ENCODE results near the gene KCNIP4.

Gene KCNIP4

GRCh38 chr4:21688596-21689265 is 259.8 kb downstream of the KCNIP4 start:
- DNase-seq (ENCODE audit: low spot score), result no peak

- DNase-seq (ENCODE audit: low spot score), result no peak
Observed at GRCh38 chr4:21685911-21686310, 262.7 kb downstream of the KCNIP4 start.

GRCh38 chr4:21680326-21680898 is 268.2 kb downstream of the KCNIP4 start:
- DNase-seq (ENCODE audit: low spot score), result no peak

GRCh38 chr4:21678711-21679110 is 269.9 kb downstream of the KCNIP4 start:
- no peak for DNase-seq (ENCODE audit: low spot score)

- DNase-seq (ENCODE audit: low spot score), result no peak
Observed at GRCh38 chr4:21677173-21677572, 271.4 kb downstream of the KCNIP4 start.

- no peak for DNase-seq (ENCODE audit: low spot score)
Observed at GRCh38 chr4:21664355-21664754, 284.2 kb downstream of the KCNIP4 start.

- no peak for DNase-seq (ENCODE audit: low spot score)
Observed at GRCh38 chr4:21656832-21657231, 291.7 kb downstream of the KCNIP4 start.

- DNase-seq (ENCODE audit: low spot score), result no peak
Observed at GRCh38 chr4:21655031-21655430, 293.5 kb downstream of the KCNIP4 start.

GRCh38 chr4:21652508-21653231 is 295.9 kb downstream of the KCNIP4 start:
- DNase-seq (ENCODE audit: low spot score), result no peak

GRCh38 chr4:21649391-21650090 is 299.0 kb downstream of the KCNIP4 start:
- DNase-seq (ENCODE audit: low spot score), result no peak

GRCh38 chr4:21645776-21646175 is 302.8 kb downstream of the KCNIP4 start:
- no peak for DNase-seq (ENCODE audit: low spot score)

- no peak for DNase-seq (ENCODE audit: low spot score)
Observed at GRCh38 chr4:21641696-21642095, 306.9 kb downstream of the KCNIP4 start.

- no peak for DNase-seq (ENCODE audit: low spot score)
Observed at GRCh38 chr4:21638171-21638725, 310.3 kb downstream of the KCNIP4 start.

- DNase-seq (ENCODE audit: low spot score), result no peak
Observed at GRCh38 chr4:21628916-21629610, 319.5 kb downstream of the KCNIP4 start.

- DNase-seq (ENCODE audit: low spot score), result no peak
Observed at GRCh38 chr4:21628116-21628670, 320.4 kb downstream of the KCNIP4 start.

GRCh38 chr4:21625447-21625846 is 323.1 kb downstream of the KCNIP4 start:
- no peak for DNase-seq (ENCODE audit: low spot score)

GRCh38 chr4:21605006-21605405 is 343.6 kb downstream of the KCNIP4 start:
- DNase-seq (ENCODE audit: low spot score), result no peak

GRCh38 chr4:21596521-21596920 is 352.1 kb downstream of the KCNIP4 start:
- DNase-seq (ENCODE audit: low spot score), result no peak

GRCh38 chr4:21593671-21594001 is 354.9 kb downstream of the KCNIP4 start:
- DNase-seq (ENCODE audit: low spot score), result no peak

- DNase-seq (ENCODE audit: low spot score), result no peak
Observed at GRCh38 chr4:21592970-21593670, 355.5 kb downstream of the KCNIP4 start.

- no peak for DNase-seq (ENCODE audit: low spot score)
Observed at GRCh38 chr4:21577056-21577455, 371.5 kb downstream of the KCNIP4 start.
